H1 (cell line): Measurements from ENCODE around the gene MOB1B. TPM values are rescaled to one million over a fixed set of nuclear protein-coding genes. Genes with fewer than 3 reads are reported as not detected.

Experiments used
- CTCF ChIA-PET: fragments of 300-600 bp; sonication (Branson Sonifier 250); formaldehyde crosslinking; loops from one replicate; lab custom pipeline; 2021; ENCODE audit not compliant: partially characterized antibody; lab: Charles Lee
- POLR2A ChIA-PET: fragments of 300-600 bp; sonication (Branson Sonifier 250); formaldehyde crosslinking; loops from one replicate; lab custom pipeline; 2021; ENCODE audit warnings: inconsistent platforms; ENCODE audit not compliant: partially characterized antibody; lab: Charles Lee
- DNase-seq, 2 experiments: peaks; one replicate each; pipeline versions ENCODE4 v3.0.0 to v3.0.0-alpha.2; 2010 to 2022; ENCODE audit warnings: low spot score in 2 of 2, low read depth in 1 of 2, mixed read lengths in 1 of 2
- FAIRE-seq: peaks from 2 replicates; lab custom pipeline; 2011; peaks lifted over from hg19 to GRCh38; lab: Jason Lieb, UNC
- H2AFZ ChIP-seq: 2 replicates; pipeline ENCODE4 v1.8.1; 2012; ENCODE audit warnings: low read length, inconsistent platforms
- H2AK5ac ChIP-seq: 2 replicates; pipeline ENCODE4 v1.6.1; 2013; ENCODE audit warnings: low read depth, low read length
- H2BK120ac ChIP-seq: replicated peaks from 2 replicates; pipeline ENCODE3; 2013; ENCODE audit warnings: low read depth, low read length, inconsistent platforms
- H2BK12ac ChIP-seq: 2 replicates; pipeline ENCODE4 v1.6.1; 2013; ENCODE audit warnings: low read depth, low read length
- H2BK15ac ChIP-seq: 2 replicates; pipeline ENCODE4 v1.6.1; 2013; ENCODE audit warnings: low read length
- H2BK20ac ChIP-seq: 2 replicates; pipeline ENCODE4 v1.6.1; 2013; ENCODE audit warnings: low read length
- H2BK5ac ChIP-seq: 2 replicates; pipeline ENCODE4 v1.6.1; 2013; ENCODE audit warnings: low read depth, low read length
- H3K14ac ChIP-seq: 2 replicates; pipeline ENCODE4 v1.6.1; 2013; ENCODE audit warnings: inconsistent platforms; ENCODE audit not compliant: insufficient read length
- H3K18ac ChIP-seq: 2 replicates; pipeline ENCODE4 v1.6.1; 2013; ENCODE audit warnings: low read length; ENCODE audit errors: extremely low read depth
- H3K23ac ChIP-seq: 2 replicates; pipeline ENCODE4 v1.6.1; 2013; ENCODE audit warnings: inconsistent platforms; ENCODE audit not compliant: insufficient read length
- H3K23me2 ChIP-seq: 2 replicates; pipeline ENCODE4 v1.6.1; 2013; ENCODE audit warnings: low read depth, low read length
- H3K27ac ChIP-seq: 2 replicates; pipeline ENCODE4 v1.6.1; 2011; ENCODE audit warnings: low read depth, low read length, inconsistent platforms
- H3K27me3 ChIP-seq, 4 experiments: replicated peaks in 1 of 4; 1 replicate in 1 of 4; 2 replicates in 3 of 4; pipeline versions ENCODE4 v1.6.1 to v1.8.1; 2011 to 2013; ENCODE audit warnings: low read length in 3 of 4, mild to moderate bottlenecking in 3 of 4, inconsistent platforms in 2 of 4, mixed read lengths in 2 of 4, moderate library complexity in 1 of 4; ENCODE audit not compliant: control insufficient read depth in 3 of 4, insufficient read depth in 3 of 4; ENCODE audit errors: extremely low read depth in 1 of 4
- H3K36me3 ChIP-seq, 4 experiments: 2 replicates each; pipeline versions ENCODE4 v1.6.1 to v1.8.1; 2011 to 2013; ENCODE audit warnings: mild to moderate bottlenecking in 4 of 4, low read length in 3 of 4, moderate library complexity in 2 of 4, control low read depth in 1 of 4, inconsistent platforms in 1 of 4; ENCODE audit not compliant: insufficient read depth in 4 of 4, control insufficient read depth in 2 of 4
- H3K4ac ChIP-seq: replicated peaks from 2 replicates; pipeline ENCODE3; 2013; ENCODE audit warnings: low read length, low read depth, mixed read lengths, inconsistent platforms; ENCODE audit not compliant: insufficient read length
- H3K4me1 ChIP-seq, 4 experiments: replicated peaks in 1 of 4; 1 replicate in 1 of 4; 2 replicates in 3 of 4; pipeline versions ENCODE4 v1.6.1 to v1.8.1; 2011 to 2013; ENCODE audit warnings: low read length in 3 of 4, inconsistent platforms in 2 of 4, mixed read lengths in 1 of 4; ENCODE audit not compliant: insufficient read depth in 4 of 4, control insufficient read depth in 3 of 4
- H3K4me2 ChIP-seq, 2 experiments: 2 replicates each; pipeline versions ENCODE4 v1.6.1 to v1.8.1; 2011 to 2013; ENCODE audit warnings: low read depth in 2 of 2, low read length in 2 of 2, control low read depth in 1 of 2, inconsistent platforms in 1 of 2, mild to moderate bottlenecking in 1 of 2; ENCODE audit not compliant: insufficient read depth in 1 of 2
- H3K4me3 ChIP-seq, 4 experiments: fragments of 200-600, 300-600 bp in 1 of 4; sonication (generic), shearing (Covaris generic), sonication (Bioruptor Twin) in 1 of 4; 2 replicates each; pipeline versions ENCODE4 v1.5.1 to v1.8.1; 2011 to 2016; ENCODE audit warnings: low read length in 4 of 4, low read depth in 3 of 4, control low read depth in 2 of 4, inconsistent platforms in 2 of 4, mild to moderate bottlenecking in 2 of 4, mixed read lengths in 1 of 4, moderate library complexity in 1 of 4; ENCODE audit not compliant: insufficient read depth in 2 of 4; ENCODE audit errors: extremely low read depth in 1 of 4
- H3K56ac ChIP-seq: replicated peaks from 2 replicates; pipeline ENCODE3; 2013; ENCODE audit warnings: low read depth, mild to moderate bottlenecking, mixed read lengths, low read length, inconsistent platforms; ENCODE audit not compliant: insufficient read length
- H3K79me1 ChIP-seq: 2 replicates; pipeline ENCODE4 v1.6.1; 2013; ENCODE audit warnings: low read depth, low read length, control low read depth
- H3K79me2 ChIP-seq, 2 experiments: 2 replicates each; pipeline versions ENCODE4 v1.6.1 to v1.8.1; 2012 to 2013; ENCODE audit warnings: low read length in 2 of 2, mild to moderate bottlenecking in 2 of 2, inconsistent platforms in 1 of 2; ENCODE audit not compliant: insufficient read depth in 2 of 2, control insufficient read depth in 1 of 2
- H3K9ac ChIP-seq, 4 experiments: replicated peaks in 1 of 4; 1 replicate in 1 of 4; 2 replicates in 3 of 4; pipeline versions ENCODE4 v1.6.1 to v1.8.1; 2011 to 2013; ENCODE audit warnings: low read depth in 3 of 4, low read length in 3 of 4, control low read depth in 2 of 4, mild to moderate bottlenecking in 2 of 4, moderate library complexity in 2 of 4, inconsistent platforms in 1 of 4; ENCODE audit errors: extremely low read depth in 1 of 4
- H3K9me3 ChIP-seq, 2 experiments: 2 replicates each; pipeline versions ENCODE4 v1.6.1 to v1.8.1; 2012 to 2013; ENCODE audit warnings: mild to moderate bottlenecking in 2 of 2, moderate library complexity in 2 of 2, control low read depth in 1 of 2, inconsistent platforms in 1 of 2, low read depth in 1 of 2, low read length in 1 of 2, mixed read lengths in 1 of 2; ENCODE audit not compliant: insufficient read depth in 2 of 2
- H4K20me1 ChIP-seq, 2 experiments: replicated peaks in 1 of 2; 2 replicates each; pipeline versions ENCODE3 to v1.8.1; 2011 to 2013; ENCODE audit warnings: inconsistent platforms in 2 of 2, low read length in 2 of 2, mild to moderate bottlenecking in 1 of 2; ENCODE audit not compliant: insufficient read depth in 2 of 2, control insufficient read depth in 1 of 2
- H4K5ac ChIP-seq: 2 replicates; pipeline ENCODE4 v1.6.1; 2013; ENCODE audit warnings: low read length, low read depth, mixed read lengths, inconsistent platforms; ENCODE audit not compliant: insufficient read length
- H4K8ac ChIP-seq: 2 replicates; pipeline ENCODE4 v1.8.0; 2013; ENCODE audit warnings: mild to moderate bottlenecking, moderate library complexity, low read length, inconsistent platforms; ENCODE audit not compliant: insufficient read depth; ENCODE audit errors: extremely low read depth
- H4K91ac ChIP-seq: replicated peaks from 2 replicates; pipeline ENCODE3; 2013; ENCODE audit warnings: low read length, mixed read lengths, inconsistent platforms; ENCODE audit not compliant: insufficient read length
- ASH2L ChIP-seq: fragments of 200-600, 300-600 bp; sonication (generic); IDR thresholded peaks from one replicate; pipeline ENCODE4 v1.7.1; 2017; ENCODE audit warnings: low read length
- EGR1 ChIP-seq: IDR thresholded peaks from 2 replicates; pipeline ENCODE4 v1.6.1; 2011; ENCODE audit warnings: low read depth, low read length, borderline replicate concordance
- FOSL1 ChIP-seq: IDR thresholded peaks from 2 replicates; pipeline ENCODE4 v1.6.1; 2011; ENCODE audit warnings: mild to moderate bottlenecking, low read depth, low read length, moderate library complexity; ENCODE audit not compliant: insufficient read depth
- JUND ChIP-seq: IDR thresholded peaks from 2 replicates; pipeline ENCODE4 v1.6.1; 2011; ENCODE audit warnings: mild to moderate bottlenecking, improper control_type of control experiment, low read length
- KDM4A ChIP-seq: IDR thresholded peaks from one replicate; pipeline ENCODE4 v1.7.1; 2012; ENCODE audit warnings: low read depth, mild to moderate bottlenecking, moderate library complexity, low read length, inconsistent platforms; ENCODE audit not compliant: severe bottlenecking
- MAFK ChIP-seq: IDR thresholded peaks from 2 replicates; pipeline ENCODE4 v1.6.1; 2012; ENCODE audit warnings: low read depth, mild to moderate bottlenecking, improper control_type of control experiment, low read length
- RBBP5 ChIP-seq: IDR thresholded peaks from 2 replicates; pipeline ENCODE4 v1.7.1; 2012; ENCODE audit warnings: low read depth, mild to moderate bottlenecking, inconsistent platforms, low read length, moderate library complexity, borderline replicate concordance
- SP2 ChIP-seq: IDR thresholded peaks from 2 replicates; pipeline ENCODE4 v1.6.1; 2012; ENCODE audit warnings: mild to moderate bottlenecking, low read length, inconsistent platforms
- SP4 ChIP-seq: IDR thresholded peaks from 2 replicates; pipeline ENCODE4 v1.6.1; 2012; ENCODE audit warnings: low read length, inconsistent platforms
- TAF1 ChIP-seq: IDR thresholded peaks from 2 replicates; pipeline ENCODE4 v1.6.1; 2011; ENCODE audit warnings: mild to moderate bottlenecking, low read depth, low read length
- TBP ChIP-seq: IDR thresholded peaks from 2 replicates; pipeline ENCODE4 v1.6.1; 2011; ENCODE audit warnings: low read depth, low read length, improper control_type of control experiment
- YY1 ChIP-seq: IDR thresholded peaks from 2 replicates; pipeline ENCODE4 v1.6.1; 2011; ENCODE audit warnings: low read depth, mild to moderate bottlenecking, low read length
- WGBS, 2 experiments: shearing (Covaris generic) in 1 of 2; methylation state at CpG; one replicate each; pipeline versions ENCODE4 v1.1.6 to v1.1.7; 2013 to 2015; ENCODE audit warnings: low lambda C conversion rate in 2 of 2, mixed read lengths in 2 of 2, inconsistent platforms in 1 of 2, low coverage in 1 of 2, missing lambda C conversion rate in 1 of 2; ENCODE audit not compliant: insufficient replicate concordance in 2 of 2, insufficient coverage in 1 of 2, insufficient read length in 1 of 2; ENCODE audit errors: extremely low coverage in 1 of 2, missing lambda C conversion rate in 1 of 2; 5-methylcytosine and 5-hydroxymethylcytosine counted together
- polyA plus RNA-seq, 7 experiments: library from polyadenylated mRNA; depleted of rRNA in 3 of 7; stranded (reverse) in 5 of 7; unstranded in 2 of 7; fragments of >200 nt in 5 of 7; fragments of 200-250 nt in 2 of 7; gene quantifications; 1 replicate in 5 of 7; 2 replicates in 1 of 7; 4 replicates in 1 of 7; pipeline versions ENCODE4 v1.2.1 to v1.2.3, GENCODE V29; 2011 to 2013; ENCODE audit warnings: missing spikeins in 2 of 7, mixed read lengths in 2 of 7
- total RNA-seq: library from RNA; stranded (reverse); fragmentation: NEBNext Ultra II Directional; extraction: Animal tissue kit (Norgen Biotek cat#: 25700); gene quantifications from 2 replicates; pipeline ENCODE4 v1.2.1, GENCODE V29; 2021
- TF ChIP-seq, protein P1 (sequence below): IDR thresholded peaks from 2 replicates; pipeline ENCODE4 v1.6.1; 2012; ENCODE audit warnings: inconsistent platforms
- TF ChIP-seq, protein P2 (sequence below): IDR thresholded peaks from 2 replicates; pipeline ENCODE4 v1.6.1; 2012; ENCODE audit warnings: low read length, inconsistent platforms

MOB1B gene
- total and polyA plus RNA-seq, 2 of the 8 experiments (the other 6 are each of a cell fraction or from before 2014, with no cell fraction given): 3.8 to 33.5 TPM

DNA sequence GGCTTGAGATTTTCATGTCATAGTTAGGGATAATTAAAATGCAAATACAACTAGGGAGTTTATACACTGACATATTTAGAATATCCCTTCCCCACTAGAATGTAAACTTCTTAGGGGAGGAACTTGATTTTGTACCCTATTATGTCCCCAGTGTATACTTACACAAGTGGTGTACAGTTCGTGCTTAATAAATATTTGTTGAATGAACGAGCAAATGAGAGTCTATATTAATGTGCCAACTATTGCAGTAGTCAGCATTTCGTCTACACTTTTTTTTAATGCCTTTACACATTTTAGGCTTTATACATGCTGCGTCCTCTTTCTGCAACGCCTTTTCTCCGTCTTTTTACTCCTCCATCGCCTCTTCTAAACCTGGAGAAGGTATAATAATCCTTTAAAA is 8.4 kb upstream of the MOB1B start:
- H3K36me3 ChIP-seq: no peaks in the 10 kb centered on the region
- POLR2A ChIA-PET: no interaction called here
- H2BK5ac ChIP-seq: no peak overlapping the region
- DNase-seq (no peak), FAIRE-seq (no peak)
- CTCF ChIA-PET: interaction anchor here (0.6 kb wide), 1 partner anchor 39 kb away, joined by 3 read pairs; no protein-coding TSS in a partner anchor
- H3K4me1 ChIP-seq: no peaks in the 10 kb centered on the region
- H3K4ac ChIP-seq: no peak overlapping the region
- H4K91ac ChIP-seq: no peak overlapping the region
- H4K5ac ChIP-seq: no peak overlapping the region
- H3K79me2 ChIP-seq: no peaks in the 10 kb centered on the region
- H3K23me2 ChIP-seq: no peaks in the 10 kb centered on the region
- no peak overlapping the region for H3K9ac ChIP-seq
- WGBS, 2 experiments: 80% methylated on average over 7 of the region's 7 CpGs; no CpG with 5 or more reads in 1 of the 2 experiments
- H2AFZ ChIP-seq: no peak overlapping the region
- no peak overlapping the region for H3K23ac ChIP-seq
- no peaks in the 10 kb centered on the region for H3K27me3 ChIP-seq
- no peaks in the 10 kb centered on the region for H3K9me3 ChIP-seq
- H2BK15ac ChIP-seq: no peak overlapping the region
- no peak overlapping the region for H2BK12ac ChIP-seq
- H2BK120ac ChIP-seq: no peak overlapping the region
- H4K20me1 ChIP-seq: no peaks in the 10 kb centered on the region
- no peak overlapping the region for H3K27ac ChIP-seq
- no peak overlapping the region for H3K18ac ChIP-seq
- no peak overlapping the region for H3K4me2 ChIP-seq
- no peaks in the 10 kb centered on the region for H3K79me1 ChIP-seq
- no peak overlapping the region for H4K8ac ChIP-seq
- H2BK20ac ChIP-seq: no peak overlapping the region
- no peak overlapping the region for H3K4me3 ChIP-seq
- H3K56ac ChIP-seq: no peak overlapping the region
- H3K14ac ChIP-seq: no peak overlapping the region
- no peak overlapping the region for H2AK5ac ChIP-seq
- no peak for TF ChIP-seq YY1
- TF ChIP-seq, protein P1, sequence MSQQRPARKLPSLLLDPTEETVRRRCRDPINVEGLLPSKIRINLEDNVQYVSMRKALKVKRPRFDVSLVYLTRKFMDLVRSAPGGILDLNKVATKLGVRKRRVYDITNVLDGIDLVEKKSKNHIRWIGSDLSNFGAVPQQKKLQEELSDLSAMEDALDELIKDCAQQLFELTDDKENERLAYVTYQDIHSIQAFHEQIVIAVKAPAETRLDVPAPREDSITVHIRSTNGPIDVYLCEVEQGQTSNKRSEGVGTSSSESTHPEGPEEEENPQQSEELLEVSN: no peak
- TF ChIP-seq RBBP5: no peak
- TF ChIP-seq ASH2L: no peak
- no peak for TF ChIP-seq MAFK
- no peak for TF ChIP-seq EGR1
- no peak for TF ChIP-seq FOSL1
- TF ChIP-seq SP2: no peak
- no peak for TF ChIP-seq TBP
- TF ChIP-seq JUND: no peak
- TF ChIP-seq KDM4A: no peak
- TF ChIP-seq TAF1: no peak
- TF ChIP-seq, protein P2, sequence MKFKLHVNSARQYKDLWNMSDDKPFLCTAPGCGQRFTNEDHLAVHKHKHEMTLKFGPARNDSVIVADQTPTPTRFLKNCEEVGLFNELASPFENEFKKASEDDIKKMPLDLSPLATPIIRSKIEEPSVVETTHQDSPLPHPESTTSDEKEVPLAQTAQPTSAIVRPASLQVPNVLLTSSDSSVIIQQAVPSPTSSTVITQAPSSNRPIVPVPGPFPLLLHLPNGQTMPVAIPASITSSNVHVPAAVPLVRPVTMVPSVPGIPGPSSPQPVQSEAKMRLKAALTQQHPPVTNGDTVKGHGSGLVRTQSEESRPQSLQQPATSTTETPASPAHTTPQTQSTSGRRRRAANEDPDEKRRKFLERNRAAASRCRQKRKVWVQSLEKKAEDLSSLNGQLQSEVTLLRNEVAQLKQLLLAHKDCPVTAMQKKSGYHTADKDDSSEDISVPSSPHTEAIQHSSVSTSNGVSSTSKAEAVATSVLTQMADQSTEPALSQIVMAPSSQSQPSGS: no peak
- TF ChIP-seq SP4: no peak
